Stimulated activated CD8-positive, alpha-beta memory T cell treated with anti-CD3 and anti-CD28 coated beads, Interleukin-4, amount 100 ng/mL, for 24 hours (primary cell): ENCODE measurements around the gene TRA2B.

Experiments
- DNase-seq: peaks from one replicate; pipeline ENCODE4 v3.0.0-alpha.2; 2020; ENCODE audit warnings: low read depth

Gene TRA2B

DNA sequence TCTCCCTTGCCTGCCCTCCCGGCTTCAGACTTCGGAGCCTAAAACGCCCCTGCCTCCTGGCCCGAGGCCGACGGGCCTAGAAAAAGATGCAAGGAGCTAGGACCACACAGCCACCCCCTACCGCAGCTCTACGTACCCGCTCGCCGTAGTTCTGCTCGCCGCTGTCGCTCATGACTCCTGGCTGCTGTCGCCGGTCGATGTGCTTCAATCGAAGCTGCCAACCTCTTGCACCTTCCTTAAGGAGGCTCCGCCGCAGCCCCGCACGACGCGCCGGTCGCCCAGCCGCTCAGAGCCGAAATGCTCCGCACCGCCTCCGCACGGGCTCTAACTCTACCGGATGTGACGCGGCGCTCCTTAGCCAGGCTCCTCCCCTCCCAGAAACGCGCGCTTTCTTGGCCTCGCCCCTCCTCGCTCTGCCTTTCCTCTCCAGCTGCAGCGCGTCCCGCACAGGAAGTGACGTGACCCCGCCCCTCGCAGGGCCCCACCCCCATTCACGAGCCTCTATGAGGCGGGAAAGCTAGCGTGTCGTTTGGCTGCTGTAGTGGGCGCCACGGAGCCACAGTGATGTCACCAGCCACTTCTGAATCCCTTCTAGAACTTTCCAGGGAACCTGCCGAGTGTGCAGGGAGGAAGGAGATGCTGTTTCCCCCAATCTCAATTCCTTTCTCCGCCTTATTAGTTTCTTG lies at the start of gene TRA2B:
Gene TRA2B, minus strand, starts transcription at position 326 of the 686 bp plus-strand sequence. Its CDS starts 154 bp downstream, at position 172.
- peak; percentile 98 for DNase-seq

DNA sequence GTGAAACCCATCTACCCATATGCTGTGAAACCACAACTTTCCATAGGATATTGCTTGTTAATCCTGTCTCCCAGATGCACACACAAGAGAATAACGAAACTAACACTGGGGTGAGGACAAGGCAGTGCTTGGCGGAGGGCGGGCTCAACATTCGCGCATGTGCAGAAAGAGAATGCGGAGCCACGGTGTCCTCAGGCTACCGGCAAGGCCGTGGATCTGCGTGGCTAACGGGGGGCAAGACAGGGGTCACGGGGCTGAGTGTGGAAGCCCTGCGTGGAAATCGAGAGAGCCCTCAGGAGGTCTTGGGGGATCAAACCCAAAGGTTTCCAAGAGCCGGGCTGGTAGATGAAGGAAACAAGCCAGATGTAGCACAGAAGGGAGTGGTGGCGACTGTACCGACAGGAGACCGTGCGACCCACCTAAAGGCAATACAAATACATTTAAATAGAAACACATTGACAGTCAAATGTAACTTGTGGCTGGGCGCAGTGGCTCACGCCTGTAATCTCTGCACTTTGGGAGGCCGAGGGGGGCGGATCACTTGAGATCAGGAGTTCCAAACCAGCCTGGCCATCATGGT lies 48.5 kb upstream of the TRA2B start:
- DNase-seq, result no peak

DNA sequence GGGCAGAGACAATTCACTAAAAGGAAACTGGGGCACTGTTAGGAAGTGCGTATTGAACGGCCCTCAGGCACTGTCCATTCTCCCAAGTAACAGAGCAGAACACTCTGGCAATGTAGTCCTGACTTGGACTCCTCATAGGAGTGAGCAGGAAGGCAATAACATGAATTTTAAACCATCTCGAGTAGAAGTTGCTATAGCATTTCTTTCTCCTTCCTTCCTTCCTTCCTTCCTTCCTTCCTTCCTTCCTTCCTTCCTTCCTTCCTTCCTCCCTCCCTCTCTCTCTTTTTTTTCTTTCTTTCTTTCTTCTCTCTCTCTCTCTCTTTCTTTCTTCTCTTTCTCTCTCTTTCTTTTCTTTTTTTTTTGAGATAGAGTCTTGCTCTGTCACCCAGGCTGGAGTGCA lies 46.4 kb upstream of the TRA2B start:
- no peak for DNase-seq

GRCh38 chr3:185983495-185984141 lies 45.8 kb upstream of the TRA2B start:
- no peak for DNase-seq

GRCh38 chr3:185982632-185983031 lies 44.8 kb upstream of the TRA2B start:
- DNase-seq, result no peak

- no peak for DNase-seq
Measured at GRCh38 chr3:185981621-185982020, 43.8 kb upstream of the TRA2B start.

DNA sequence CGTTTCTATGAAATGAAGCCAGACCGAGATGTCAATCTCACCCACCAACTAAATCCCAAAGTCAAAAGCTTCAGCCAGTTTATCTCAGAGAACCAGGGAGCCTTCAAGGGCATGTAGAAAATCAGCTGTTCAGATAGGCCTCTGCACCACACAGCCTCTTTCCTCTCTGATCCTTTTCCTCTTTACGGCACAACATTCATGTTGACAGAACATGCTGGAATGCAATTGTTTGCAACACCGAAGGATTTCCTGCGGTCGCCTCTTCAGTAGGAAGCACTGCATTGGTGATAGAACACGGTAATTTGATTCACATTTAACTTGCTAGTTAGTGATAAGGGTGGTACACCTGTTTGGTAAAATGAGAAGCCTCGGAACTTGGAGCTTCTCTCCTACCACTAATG lies 41.9 kb upstream of the TRA2B start:
- no peak for DNase-seq

DNA sequence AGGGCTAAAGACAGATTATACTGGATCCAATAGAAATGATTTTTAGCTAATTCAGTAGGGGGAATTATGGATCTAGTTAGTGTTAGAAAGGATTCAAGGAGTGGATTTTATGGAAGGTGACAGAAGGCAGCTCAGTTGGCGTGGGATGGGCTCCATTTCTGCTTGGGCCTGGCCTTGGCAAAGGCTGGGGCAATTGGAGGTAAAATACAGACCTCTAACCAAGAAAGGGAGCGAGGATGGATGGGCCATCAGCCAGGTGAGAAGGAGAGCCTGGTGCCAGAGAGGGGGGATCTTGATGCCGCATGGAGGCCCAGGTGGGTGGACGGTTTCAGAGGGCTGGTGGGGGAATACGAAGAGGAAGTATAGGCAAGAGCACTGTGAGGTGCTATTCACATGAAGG lies 40.7 kb upstream of the TRA2B start:
- no peak for DNase-seq

- no peak for DNase-seq
Measured at GRCh38 chr3:185977679-185978040, 39.8 kb upstream of the TRA2B start.

- peak; percentile 86 for DNase-seq
Measured at GRCh38 chr3:185976977-185977678, 39.3 kb upstream of the TRA2B start.

GRCh38 chr3:185976100-185976499 lies 38.3 kb upstream of the TRA2B start:
- DNase-seq, result no peak

GRCh38 chr3:185971579-185971978 lies 33.8 kb upstream of the TRA2B start:
- no peak for DNase-seq

- DNase-seq, result no peak
Measured at GRCh38 chr3:185968168-185968567, 30.4 kb upstream of the TRA2B start.

- DNase-seq, result no peak
Measured at GRCh38 chr3:185966655-185967054, 28.8 kb upstream of the TRA2B start.

- no peak for DNase-seq
Measured at GRCh38 chr3:185965496-185965895, 27.7 kb upstream of the TRA2B start.

DNA sequence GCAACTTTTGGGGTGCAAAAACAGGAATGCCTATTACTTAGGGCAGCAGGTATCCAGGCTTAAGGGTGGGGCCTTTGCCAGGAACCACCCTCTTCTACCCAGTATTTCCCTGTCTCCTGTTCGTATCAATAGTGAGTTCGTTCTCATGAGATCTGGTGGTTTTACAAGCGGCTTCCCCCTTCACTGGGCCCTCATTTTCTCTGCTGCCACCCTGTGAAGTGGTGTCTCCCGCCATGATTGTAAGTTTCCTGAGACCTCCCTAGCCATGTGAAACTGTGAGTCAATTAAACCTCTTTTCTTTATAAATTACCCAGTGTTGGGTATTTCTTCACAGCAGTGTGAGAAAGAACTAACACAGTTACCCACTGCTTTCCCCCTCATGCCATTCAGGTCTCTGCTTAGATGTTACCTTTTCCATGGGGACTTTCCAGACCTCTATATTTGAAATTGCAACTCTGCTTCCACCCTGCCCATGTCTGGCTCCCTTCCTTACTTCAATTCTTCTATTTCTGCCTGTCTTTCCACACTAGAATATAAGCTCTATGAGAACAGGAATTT lies 23.9 kb upstream of the TRA2B start:
- no peak for DNase-seq

DNA sequence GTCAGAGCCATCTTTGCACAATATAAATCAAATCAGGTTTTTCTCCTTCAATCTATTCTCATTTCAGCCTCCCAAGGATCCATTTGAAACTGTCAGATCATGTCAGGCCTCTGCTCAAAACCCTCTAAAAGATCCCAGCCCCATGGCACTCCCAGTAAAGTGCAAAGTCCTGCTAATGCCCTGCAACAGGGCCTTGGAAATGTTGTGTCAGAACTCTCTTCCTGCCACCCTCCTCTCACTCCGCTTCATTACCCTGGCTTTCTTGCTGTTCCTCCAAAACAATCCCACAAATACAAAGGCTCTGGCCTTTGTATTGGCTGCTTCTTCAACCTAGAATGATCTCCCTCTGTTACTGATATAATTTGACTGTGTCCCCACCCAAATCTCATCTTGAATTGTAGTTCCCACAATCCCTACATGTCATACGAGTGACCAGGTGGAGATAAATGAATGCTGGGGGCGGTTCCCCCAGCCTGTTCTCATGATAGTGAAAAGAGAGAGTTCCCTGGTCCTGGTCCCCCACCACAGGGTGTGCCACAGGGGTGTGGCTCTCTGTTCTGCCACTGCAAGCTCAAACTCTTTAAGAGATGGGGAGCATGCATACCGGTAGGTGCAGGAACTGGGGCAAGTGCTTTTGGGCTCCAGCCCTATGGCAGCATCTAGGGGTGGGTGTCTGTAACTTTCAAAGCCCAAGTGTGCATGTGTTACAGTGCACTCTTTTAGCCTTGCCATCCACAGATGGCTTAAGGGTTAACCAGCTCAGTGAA lies 22.9 kb upstream of the TRA2B start:
- DNase-seq, result no peak

GRCh38 chr3:185959609-185960521 lies 22.1 kb upstream of the TRA2B start:
- DNase-seq, result no peak

GRCh38 chr3:185958626-185959025 lies 20.8 kb upstream of the TRA2B start:
- no peak for DNase-seq

DNA sequence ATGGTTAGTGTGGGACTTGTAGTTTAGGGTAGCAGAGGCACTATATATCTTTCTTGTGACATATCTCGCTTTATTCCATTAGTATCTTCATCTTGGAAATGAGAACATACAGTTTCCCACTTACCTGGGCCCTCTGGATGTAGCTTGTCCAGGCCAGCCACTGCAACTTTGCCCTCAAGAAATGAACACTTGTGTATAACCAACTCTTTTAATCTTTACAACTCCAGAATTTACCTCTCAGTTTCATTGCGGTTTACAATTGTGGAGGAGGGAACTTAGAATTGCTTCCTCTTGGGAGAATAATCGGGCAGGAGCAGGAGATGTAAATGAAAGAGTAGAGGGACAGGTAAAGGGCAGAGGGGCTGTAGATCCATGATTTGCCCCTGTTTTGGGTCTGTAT lies 18.4 kb upstream of the TRA2B start:
- DNase-seq, result no peak

DNA sequence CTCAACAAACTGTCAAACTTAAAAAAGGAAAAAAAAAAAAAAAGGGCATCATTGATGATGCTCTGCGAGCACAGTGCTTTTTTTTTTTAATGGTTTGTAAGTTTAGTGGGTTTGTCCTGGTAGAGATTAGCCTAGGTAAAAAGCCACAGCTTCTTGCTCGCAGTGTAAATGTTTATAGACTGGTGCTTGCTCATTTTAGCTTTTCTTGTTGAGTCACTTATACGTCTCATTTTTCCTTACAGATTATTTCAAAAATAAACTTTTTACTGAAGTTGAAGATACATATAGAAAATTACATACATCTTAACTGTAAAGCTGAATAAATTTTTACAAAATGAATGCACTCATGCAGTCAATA lies 16.5 kb upstream of the TRA2B start:
- DNase-seq, result no peak
